ENCODE results near the gene EAF1. TPM values are rescaled to one million over a fixed set of nuclear protein-coding genes. Genes with fewer than 3 reads are reported as not detected.

The EAF1 gene
- total RNA-seq, 1 donor from 2014 or later = 17.8 TPM

DNA sequence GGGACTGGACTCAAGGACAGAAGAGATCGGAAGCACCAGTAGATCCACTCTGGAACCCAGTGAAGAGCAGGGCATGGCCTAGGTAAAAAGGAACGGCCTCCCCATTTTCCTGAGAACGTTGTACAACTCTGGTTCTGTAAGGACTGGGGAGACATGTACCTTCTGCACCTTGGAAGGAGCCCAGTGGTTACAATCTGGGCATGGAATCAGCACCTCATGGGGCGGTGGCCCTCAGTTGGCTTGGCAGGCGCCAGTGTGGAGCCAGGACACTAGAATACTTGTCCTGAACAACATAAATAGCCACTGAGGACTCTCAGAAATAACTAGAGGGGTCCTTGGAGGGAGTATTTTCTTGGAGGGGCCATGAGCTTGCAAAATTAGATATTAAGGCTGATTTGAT is 25.6 kb downstream of the EAF1 start:
- Mint-ChIP-seq H3K4me3 (ENCODE audit: unreplicated experiment) (no peak overlapping the region), H3K36me3 (ENCODE audit: unreplicated experiment) (peaks cover under 1% of the 10 kb centered on the region), H3K4me1 (ENCODE audit: unreplicated experiment) (no peaks in the 10 kb centered on the region), H3K9me3 (ENCODE audit: unreplicated experiment) (no peaks in the 10 kb centered on the region), H3K27me3 (ENCODE audit: unreplicated experiment) (no peaks in the 10 kb centered on the region), H3K27ac (ENCODE audit: unreplicated experiment) (no peak overlapping the region)
- no peak for DNase-seq (ENCODE audit: extremely low spot score, unreplicated experiment)
- TF ChIP-seq, protein P1, sequence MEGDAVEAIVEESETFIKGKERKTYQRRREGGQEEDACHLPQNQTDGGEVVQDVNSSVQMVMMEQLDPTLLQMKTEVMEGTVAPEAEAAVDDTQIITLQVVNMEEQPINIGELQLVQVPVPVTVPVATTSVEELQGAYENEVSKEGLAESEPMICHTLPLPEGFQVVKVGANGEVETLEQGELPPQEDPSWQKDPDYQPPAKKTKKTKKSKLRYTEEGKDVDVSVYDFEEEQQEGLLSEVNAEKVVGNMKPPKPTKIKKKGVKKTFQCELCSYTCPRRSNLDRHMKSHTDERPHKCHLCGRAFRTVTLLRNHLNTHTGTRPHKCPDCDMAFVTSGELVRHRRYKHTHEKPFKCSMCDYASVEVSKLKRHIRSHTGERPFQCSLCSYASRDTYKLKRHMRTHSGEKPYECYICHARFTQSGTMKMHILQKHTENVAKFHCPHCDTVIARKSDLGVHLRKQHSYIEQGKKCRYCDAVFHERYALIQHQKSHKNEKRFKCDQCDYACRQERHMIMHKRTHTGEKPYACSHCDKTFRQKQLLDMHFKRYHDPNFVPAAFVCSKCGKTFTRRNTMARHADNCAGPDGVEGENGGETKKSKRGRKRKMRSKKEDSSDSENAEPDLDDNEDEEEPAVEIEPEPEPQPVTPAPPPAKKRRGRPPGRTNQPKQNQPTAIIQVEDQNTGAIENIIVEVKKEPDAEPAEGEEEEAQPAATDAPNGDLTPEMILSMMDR (IDR thresholded peaks at IDR 0.05) = no peak

- peaks cover 5% of the 10 kb centered on the region for H3K36me3 Mint-ChIP-seq (ENCODE audit: unreplicated experiment)
- no peak overlapping the region for H3K27ac Mint-ChIP-seq (ENCODE audit: unreplicated experiment)
- H3K4me3 Mint-ChIP-seq (ENCODE audit: unreplicated experiment) = no peak overlapping the region
- TF ChIP-seq, protein P1 (IDR thresholded peaks at IDR 0.05) = no peak
- H3K4me1 Mint-ChIP-seq (ENCODE audit: unreplicated experiment) = no peaks in the 10 kb centered on the region
- no peak for DNase-seq (ENCODE audit: extremely low spot score, unreplicated experiment)
- H3K9me3 Mint-ChIP-seq (ENCODE audit: unreplicated experiment) = no peaks in the 10 kb centered on the region
- H3K27me3 Mint-ChIP-seq (ENCODE audit: unreplicated experiment) = no peaks in the 10 kb centered on the region
Observed at GRCh38 chr3:15453501-15453900, 26.1 kb downstream of the EAF1 start.

- no peaks in the 10 kb centered on the region for H3K4me1 Mint-ChIP-seq (ENCODE audit: unreplicated experiment)
- no peak overlapping the region for H3K27ac Mint-ChIP-seq (ENCODE audit: unreplicated experiment)
- no peaks in the 10 kb centered on the region for H3K9me3 Mint-ChIP-seq (ENCODE audit: unreplicated experiment)
- no peak for DNase-seq (ENCODE audit: extremely low spot score, unreplicated experiment)
- TF ChIP-seq, protein P1 (IDR thresholded peaks at IDR 0.05) = no peak
- H3K36me3 Mint-ChIP-seq (ENCODE audit: unreplicated experiment) = peaks cover 5% of the 10 kb centered on the region
- H3K4me3 Mint-ChIP-seq (ENCODE audit: unreplicated experiment) = no peak overlapping the region
- H3K27me3 Mint-ChIP-seq (ENCODE audit: unreplicated experiment) = no peaks in the 10 kb centered on the region
Observed at GRCh38 chr3:15453991-15454625, 26.7 kb downstream of the EAF1 start.

DNA sequence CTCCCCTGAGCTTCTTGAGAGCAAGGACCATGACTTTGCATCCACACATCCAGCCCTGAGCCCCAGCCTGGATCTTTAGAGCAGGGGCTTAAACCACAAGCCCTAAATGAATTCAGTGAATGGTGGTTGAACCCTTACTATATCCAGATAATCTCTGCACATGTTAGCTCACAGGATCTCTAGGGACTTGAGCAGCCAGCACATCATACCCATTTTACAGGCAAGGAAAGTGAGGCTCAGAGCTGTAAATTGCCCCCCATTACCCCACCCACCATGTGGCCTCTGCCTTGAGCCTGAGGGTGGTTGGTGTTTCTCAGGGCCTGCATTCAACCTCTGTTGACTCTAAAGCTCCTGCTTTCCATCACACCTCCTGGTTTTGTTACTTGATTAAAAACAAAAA is 27.6 kb downstream of the EAF1 start:
- no peaks in the 10 kb centered on the region for H3K9me3 Mint-ChIP-seq (ENCODE audit: unreplicated experiment)
- H3K27ac Mint-ChIP-seq (ENCODE audit: unreplicated experiment) = no peak overlapping the region

GRCh38 chr3:15455756-15456155 is 28.4 kb downstream of the EAF1 start:
- no peaks in the 10 kb centered on the region for H3K9me3 Mint-ChIP-seq (ENCODE audit: unreplicated experiment)
- TF ChIP-seq, protein P1 (IDR thresholded peaks at IDR 0.05) = no peak
- H3K36me3 Mint-ChIP-seq (ENCODE audit: unreplicated experiment) = peaks cover 5% of the 10 kb centered on the region
- H3K4me1 Mint-ChIP-seq (ENCODE audit: unreplicated experiment) = no peaks in the 10 kb centered on the region
- DNase-seq (ENCODE audit: extremely low spot score, unreplicated experiment) = no peak
- H3K27me3 Mint-ChIP-seq (ENCODE audit: unreplicated experiment) = no peaks in the 10 kb centered on the region
- H3K4me3 Mint-ChIP-seq (ENCODE audit: unreplicated experiment) = no peak overlapping the region
- H3K27ac Mint-ChIP-seq (ENCODE audit: unreplicated experiment) = no peak overlapping the region

More for the DNA sequence above, 27.6 kb downstream of the EAF1 start:
- H3K4me3 Mint-ChIP-seq (ENCODE audit: unreplicated experiment) = no peak overlapping the region
- H3K36me3 Mint-ChIP-seq (ENCODE audit: unreplicated experiment) = peaks cover 5% of the 10 kb centered on the region
- no peak for DNase-seq (ENCODE audit: extremely low spot score, unreplicated experiment)
- no peaks in the 10 kb centered on the region for H3K4me1 Mint-ChIP-seq (ENCODE audit: unreplicated experiment)
- TF ChIP-seq, protein P1 (IDR thresholded peaks at IDR 0.05) = no peak
- H3K27me3 Mint-ChIP-seq (ENCODE audit: unreplicated experiment) = no peaks in the 10 kb centered on the region

All from osteocyte (in vitro differentiated cells).